Embryonic facial prominence (tissue), 1 donor: Measurements from ENCODE around the gene SLAMF6.
"Not testable (repeated sequence)": the region's sequence is repeated elsewhere in the genome, so short reads cannot be mapped to it uniquely, and the experiment has no call there.

Experiments
- DNase-seq: peaks from one replicate; pipeline ENCODE4 v3.0.0-alpha.2; 2016; ENCODE audit errors: extremely low spot score

The SLAMF6 gene

GRCh38 chr1:160522622-160523345 lies at the start of gene SLAMF6:
SLAMF6 (minus strand) TSS chr1:160523255; CDS start chr1:160523192, 63 bp downstream.
- DNase-seq, result no peak

- DNase-seq, result no peak
Observed at GRCh38 chr1:160570840-160571239, 47.8 kb upstream of the SLAMF6 start.

- DNase-seq, result no peak
Observed at GRCh38 chr1:160569806-160570205, 46.8 kb upstream of the SLAMF6 start.

- DNase-seq, result no peak
Observed at GRCh38 chr1:160567858-160568682, 45.0 kb upstream of the SLAMF6 start.

- DNase-seq, result no peak
Observed at GRCh38 chr1:160567341-160567740, 44.3 kb upstream of the SLAMF6 start.

- no peak for DNase-seq
Observed at GRCh38 chr1:160565564-160565963, 42.5 kb upstream of the SLAMF6 start.

- DNase-seq, result not testable (repeated sequence)
Observed at GRCh38 chr1:160563230-160563629, 40.2 kb upstream of the SLAMF6 start.

GRCh38 chr1:160562745-160563144 lies 39.7 kb upstream of the SLAMF6 start:
- DNase-seq, result not testable (repeated sequence)

DNA sequence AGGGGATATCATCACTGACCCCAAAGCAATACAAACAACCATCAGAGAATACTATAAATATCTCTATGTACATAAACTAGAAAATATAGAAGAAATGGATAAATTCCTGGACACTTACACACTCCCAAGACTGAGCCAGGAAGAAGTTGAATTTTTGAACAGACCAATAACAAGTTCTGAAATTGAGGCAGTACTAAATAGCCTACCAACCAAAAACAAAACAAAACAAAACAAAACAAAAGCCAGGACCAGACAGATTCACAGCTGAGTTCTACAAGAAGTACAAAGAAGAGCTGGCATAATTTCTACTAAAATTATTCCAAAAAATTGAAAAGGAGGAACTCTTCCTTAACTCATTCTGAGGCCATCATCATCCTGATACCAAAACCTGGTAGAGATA lies 37.8 kb upstream of the SLAMF6 start:
- DNase-seq, result no peak

- no peak for DNase-seq
Observed at GRCh38 chr1:160560045-160560705, 37.1 kb upstream of the SLAMF6 start.

GRCh38 chr1:160559437-160559836 lies 36.4 kb upstream of the SLAMF6 start:
- not testable (repeated sequence) for DNase-seq

DNA sequence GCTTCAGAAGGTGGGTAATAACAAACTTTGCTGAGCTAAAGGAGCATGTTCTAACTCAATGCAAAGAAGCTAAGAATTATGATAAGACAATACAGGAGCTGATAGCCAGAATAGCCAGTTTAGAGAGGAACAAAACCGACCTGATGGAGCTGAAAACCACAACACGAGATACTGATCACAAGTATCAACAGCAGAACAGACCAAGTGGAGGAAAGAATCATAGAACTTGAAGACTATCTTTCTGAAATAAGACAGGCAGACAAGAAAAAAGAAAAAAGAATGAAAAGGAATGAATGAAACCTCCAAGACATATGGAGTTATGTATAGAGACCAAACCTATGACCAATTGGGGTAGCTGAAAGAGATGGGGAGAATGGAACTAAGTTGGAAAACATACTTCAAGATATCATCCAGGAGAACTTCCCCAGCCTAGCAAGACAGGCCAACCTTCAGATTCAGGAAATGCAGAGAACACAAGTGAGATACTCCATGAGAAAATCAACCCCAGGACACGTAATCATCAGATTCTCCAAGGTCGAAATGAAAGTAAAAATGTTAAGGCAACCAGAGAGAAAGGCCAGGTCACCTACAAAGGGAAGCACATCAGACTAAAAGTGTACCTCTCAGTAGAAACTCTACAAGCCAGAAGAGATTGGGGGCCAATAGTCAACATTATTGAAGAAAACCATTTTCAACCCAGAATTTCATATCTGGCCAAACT lies 35.8 kb upstream of the SLAMF6 start:
- DNase-seq, result no peak

DNA sequence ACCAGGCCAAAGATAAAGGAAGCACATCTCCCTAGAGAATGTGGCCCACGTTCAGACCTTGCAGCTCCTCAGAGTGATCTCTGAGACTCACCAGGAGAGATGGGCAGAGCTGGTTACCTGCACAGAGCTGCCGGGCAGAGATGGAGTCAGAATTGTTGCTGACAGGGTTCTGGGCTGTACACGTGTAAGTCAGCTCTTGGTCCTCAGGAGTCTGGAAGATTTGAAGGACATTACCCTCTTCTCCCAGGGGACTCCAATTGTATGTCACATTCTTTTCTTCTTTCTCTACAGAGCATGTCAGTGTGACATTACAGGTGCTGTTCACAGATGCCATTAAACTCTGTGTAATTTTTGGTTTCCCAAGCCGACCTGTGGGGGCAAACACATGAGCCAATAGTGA lies 30.7 kb upstream of the SLAMF6 start:
- no peak for DNase-seq

DNA sequence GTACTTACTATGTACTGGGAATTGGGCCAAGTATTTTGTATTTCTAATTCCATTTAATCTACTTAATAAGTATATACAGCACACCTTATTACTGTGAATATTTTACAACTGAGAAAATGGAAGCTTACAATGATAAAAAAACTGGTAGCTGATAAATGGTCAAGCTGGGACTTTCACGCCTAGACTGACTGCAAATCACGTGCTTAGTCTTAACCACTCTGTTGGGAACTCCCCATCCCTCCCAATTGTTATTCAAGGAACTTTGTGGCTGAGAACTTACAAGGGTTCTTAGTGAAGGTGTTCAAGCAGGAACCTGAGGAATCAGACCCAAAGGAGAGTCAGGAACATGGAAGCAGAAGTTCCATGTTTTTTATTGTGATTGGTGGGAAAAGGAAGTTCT lies 29.4 kb upstream of the SLAMF6 start:
- DNase-seq, result no peak

DNA sequence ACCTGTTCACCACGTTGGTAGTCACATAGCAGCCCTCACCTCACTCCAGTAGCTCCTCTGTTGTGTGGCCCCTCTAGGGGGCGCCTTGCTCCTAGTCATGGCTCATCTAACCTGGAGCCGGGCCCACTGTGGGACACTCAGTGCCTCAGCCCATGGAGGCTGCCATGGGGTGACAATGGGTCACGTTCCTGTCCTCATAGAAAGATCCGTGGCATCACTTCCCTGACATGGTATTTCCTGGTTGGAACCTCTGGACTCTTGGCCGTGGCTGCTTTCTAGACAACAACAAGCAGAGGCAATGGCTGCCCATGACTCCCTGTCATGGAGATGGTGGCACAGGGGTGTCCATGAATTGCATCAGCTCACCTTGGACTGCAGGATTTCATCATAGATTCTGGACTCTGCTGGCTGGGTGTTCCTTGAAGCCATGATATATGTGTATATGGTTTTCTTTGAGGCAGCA lies 27.5 kb upstream of the SLAMF6 start:
- DNase-seq, result no peak

- DNase-seq, result no peak
Observed at GRCh38 chr1:160549665-160550006, 26.6 kb upstream of the SLAMF6 start.

DNA sequence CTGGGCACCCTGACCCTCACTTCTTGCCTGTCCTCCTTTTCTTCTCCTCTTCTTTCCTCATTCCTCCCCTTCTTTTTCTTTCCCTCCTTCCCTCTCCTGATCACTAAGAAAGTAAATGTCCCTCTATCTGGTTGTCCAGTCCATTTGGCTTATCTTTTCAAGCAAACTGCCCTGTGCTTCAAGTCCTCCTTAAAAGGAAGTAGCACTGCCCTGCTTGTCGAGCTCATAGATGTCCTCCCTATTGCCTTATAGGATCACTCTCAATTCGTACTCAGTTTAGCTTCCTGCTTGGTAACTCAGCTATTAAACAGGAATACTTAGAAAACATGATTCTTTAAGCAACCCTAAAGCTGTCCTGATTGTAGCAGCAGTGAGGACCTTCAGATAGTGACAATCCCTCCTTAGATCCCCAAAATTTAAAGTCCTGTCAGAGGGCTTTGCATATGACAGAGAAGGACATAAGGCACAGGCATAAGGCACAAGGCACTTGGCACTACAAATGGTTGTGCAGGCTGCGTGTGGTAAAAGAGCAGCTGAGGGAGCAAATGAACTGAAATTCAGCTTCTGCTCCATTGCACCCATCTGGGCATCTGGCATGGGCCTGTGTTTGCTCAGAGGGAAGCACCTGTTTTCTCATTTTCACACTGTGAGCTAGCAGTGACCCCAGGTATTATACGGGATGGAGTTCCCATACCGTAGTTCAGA lies 26.1 kb upstream of the SLAMF6 start:
- no peak for DNase-seq

DNA sequence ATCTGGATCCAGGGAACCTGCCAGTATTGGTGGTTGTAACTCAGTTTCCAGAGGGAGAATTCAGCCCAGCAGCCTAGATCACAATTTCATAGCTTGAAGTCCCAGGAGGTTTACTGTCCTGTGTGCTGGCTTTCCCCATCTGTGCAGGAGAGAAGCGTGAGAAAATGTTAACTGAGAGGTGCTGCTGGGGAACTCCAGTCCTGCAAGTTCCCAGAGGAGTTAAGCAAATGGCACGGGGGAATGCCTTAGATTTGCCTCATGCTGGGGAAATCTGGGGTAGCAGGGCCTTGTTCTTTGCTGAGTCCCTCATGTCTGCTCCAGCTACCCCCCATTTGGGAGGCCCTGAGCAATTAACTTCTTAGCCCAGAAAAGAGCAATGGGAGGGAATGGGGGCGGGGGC lies 25.1 kb upstream of the SLAMF6 start:
- DNase-seq, result no peak

DNA sequence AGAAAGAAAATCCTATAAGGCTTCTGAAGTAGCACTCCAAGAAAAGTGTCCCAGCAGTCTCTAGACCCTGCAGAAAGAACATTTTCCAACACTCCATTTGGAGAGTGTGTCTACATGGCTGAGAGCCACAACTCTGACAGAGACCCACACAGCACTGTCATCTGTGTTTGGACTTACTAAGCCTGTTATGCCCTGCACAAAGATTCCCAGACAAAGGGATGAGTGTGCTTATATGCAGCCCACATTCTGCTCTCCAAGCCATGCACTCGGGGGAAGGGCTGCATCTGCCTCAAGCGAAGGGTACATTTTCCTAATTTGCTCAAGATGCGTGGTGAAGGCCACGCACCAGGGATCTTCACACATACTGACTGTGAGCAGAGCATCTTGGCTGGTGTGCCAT lies 24.4 kb upstream of the SLAMF6 start:
- DNase-seq, result no peak

- no peak for DNase-seq
Observed at GRCh38 chr1:160546942-160547341, 23.9 kb upstream of the SLAMF6 start.

- DNase-seq, result no peak
Observed at GRCh38 chr1:160544647-160545046, 21.6 kb upstream of the SLAMF6 start.
